Activated naive CD4-positive, alpha-beta T cell treated with anti-CD3 and anti-CD28 coated beads for 36 hours (primary cell): ENCODE measurements around the gene SHQ1. TPM values are rescaled to one million over a fixed set of nuclear protein-coding genes. Genes with fewer than 3 reads are reported as not detected.

Experiments used
- CTCF ChIA-PET: fragments of 350-600 bp; sonication (Branson Sonifier 250); formaldehyde crosslinking; loops from one replicate; lab custom pipeline; 2021; ENCODE audit warnings: antibody characterized with exemption; lab: Charles Lee
- DNase-seq: peaks from one replicate; pipeline ENCODE4 v3.0.0-alpha.2; 2020
- H3K27ac Mint-ChIP-seq: one replicate; pipeline ENCODE4 v1.8.0; 2021; ENCODE audit warnings: mild to moderate bottlenecking, mixed read lengths
- H3K27me3 Mint-ChIP-seq: one replicate; pipeline ENCODE4 v1.8.0; 2021; ENCODE audit warnings: low read depth, mixed read lengths
- H3K36me3 Mint-ChIP-seq: one replicate; pipeline ENCODE4 v1.8.0; 2021; ENCODE audit warnings: low read depth, mixed read lengths
- H3K4me1 Mint-ChIP-seq: one replicate; pipeline ENCODE4 v1.8.0; 2021; ENCODE audit warnings: low read depth, mixed read lengths
- H3K4me3 Mint-ChIP-seq: one replicate; pipeline ENCODE4 v1.8.0; 2021; ENCODE audit warnings: mild to moderate bottlenecking, moderate library complexity, mixed read lengths
- H3K9me3 Mint-ChIP-seq: one replicate; pipeline ENCODE4 v1.8.0; 2021; ENCODE audit warnings: mixed read lengths
- intact Hi-C: fragments of 100-400 bp; cut with micrococcal nuclease; formaldehyde crosslinking; loops from one replicate; pipeline ENCODE4 v1.15.1; 2023
- total RNA-seq, 2 experiments: library from RNA; stranded (reverse); gene quantifications; one replicate each; pipeline ENCODE4 v1.2.3, GENCODE V29; 2021

The SHQ1 gene
- total RNA-seq, 2 experiments from 2014 or later, result 19.9 to 20.5 TPM

- Mint-ChIP-seq H3K4me1 (peaks cover 61% of the 10 kb centered on the region), H3K4me3 (no peak overlapping the region), H3K27me3 (no peaks in the 10 kb centered on the region), H3K27ac (no peak overlapping the region), H3K9me3 (no peaks in the 10 kb centered on the region), H3K36me3 (peaks cover 30% of the 10 kb centered on the region)
- DNase-seq, result no peak
- CTCF ChIA-PET, result no interaction called here
- intact Hi-C loops, result no loop called here
Measured at GRCh38 chr3:72761410-72761809, 86.8 kb downstream of the SHQ1 start.

DNA sequence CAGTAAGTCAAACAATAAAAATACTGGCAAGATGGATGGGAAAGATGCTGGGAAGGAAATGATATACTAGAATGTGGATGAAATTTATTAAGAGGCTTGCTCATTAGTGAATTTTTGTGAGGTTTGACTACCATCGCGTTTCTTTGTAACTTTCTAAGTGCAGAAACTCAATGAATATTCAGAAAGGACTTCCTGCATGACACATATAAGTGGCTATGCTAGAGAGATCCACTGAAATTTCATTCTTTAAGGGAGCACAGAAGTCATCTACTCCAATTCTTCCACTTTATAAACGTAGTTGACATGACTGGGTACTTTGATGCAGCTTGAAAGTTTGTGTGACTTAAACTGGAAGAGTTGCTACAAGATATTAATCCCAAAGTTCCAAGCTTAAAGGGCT, 88.0 kb downstream of the SHQ1 start:
- intact Hi-C loops, result no loop called here
- CTCF ChIA-PET, result interaction anchor here (1.0 kb wide), 1 partner anchor 94 kb away, joined by 3 read pairs; no protein-coding TSS in a partner anchor
- no peaks in the 10 kb centered on the region for H3K9me3 Mint-ChIP-seq

GRCh38 chr3:72756900-72757299, 91.3 kb downstream of the SHQ1 start:
- Mint-ChIP-seq H3K4me3 (peak overlapping the region; percentile 17), H3K9me3 (no peaks in the 10 kb centered on the region), H3K36me3 (peaks cover 26% of the 10 kb centered on the region), H3K4me1 (peaks cover 74% of the 10 kb centered on the region), H3K27me3 (no peaks in the 10 kb centered on the region), H3K27ac (peak overlapping the region; percentile 83)
- intact Hi-C loops, result loop anchor here (1.0 to 5.0 kb wide), 9 partner anchors 18 to 779 kb away; partner anchors contain the start of gene SHQ1
- DNase-seq, result peak; percentile 73
- CTCF ChIA-PET, result no interaction called here

More for the DNA sequence above, 88.0 kb downstream of the SHQ1 start:
- H3K36me3 Mint-ChIP-seq, result peaks cover 25% of the 10 kb centered on the region
- no peak overlapping the region for H3K27ac Mint-ChIP-seq
- peaks cover 72% of the 10 kb centered on the region for H3K4me1 Mint-ChIP-seq
- no peak overlapping the region for H3K4me3 Mint-ChIP-seq
- DNase-seq, result no peak
- H3K27me3 Mint-ChIP-seq, result no peaks in the 10 kb centered on the region

DNA sequence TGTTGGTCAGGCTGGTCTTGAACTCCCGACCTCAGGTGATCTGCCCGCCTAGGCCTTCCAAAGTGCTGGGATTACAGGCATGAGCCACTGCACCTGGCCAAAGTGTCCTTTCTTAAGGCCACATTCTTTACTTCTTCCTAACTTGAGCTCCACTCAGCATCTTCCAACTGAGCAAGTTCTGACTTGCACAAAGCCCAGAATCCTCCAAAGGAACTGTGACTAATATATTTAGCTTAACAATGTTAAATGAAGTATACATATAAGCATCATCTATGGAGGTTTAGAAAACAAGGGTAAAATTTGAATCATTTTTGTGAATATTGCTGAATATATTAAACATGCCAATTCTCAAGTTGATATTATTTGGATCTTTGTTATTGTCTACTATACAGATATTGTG, 93.7 kb downstream of the SHQ1 start:
- Mint-ChIP-seq H3K27ac (no peak overlapping the region), H3K27me3 (no peaks in the 10 kb centered on the region), H3K4me3 (no peak overlapping the region), H3K9me3 (no peaks in the 10 kb centered on the region), H3K4me1 (peaks cover 68% of the 10 kb centered on the region), H3K36me3 (peaks cover 31% of the 10 kb centered on the region)
- intact Hi-C loops, result no loop called here
- DNase-seq, result no peak
- CTCF ChIA-PET, result interaction anchor here (1.3 to 1.7 kb wide), 4 partner anchors 28 to 879 kb away, joined by 3 to 5 read pairs (median 3); no protein-coding TSS in a partner anchor

- CTCF ChIA-PET, result interaction anchor here (0.6 to 1.6 kb wide), 3 partner anchors 69 to 458 kb away, joined by 3 to 5 read pairs (median 4); no protein-coding TSS in a partner anchor
- intact Hi-C loops, result no loop called here
- no peaks in the 10 kb centered on the region for H3K9me3 Mint-ChIP-seq
- peaks cover 26% of the 10 kb centered on the region for H3K36me3 Mint-ChIP-seq
- H3K27me3 Mint-ChIP-seq, result no peaks in the 10 kb centered on the region
- no peak for DNase-seq
- H3K4me3 Mint-ChIP-seq, result no peak overlapping the region
- no peak overlapping the region for H3K27ac Mint-ChIP-seq
- H3K4me1 Mint-ChIP-seq, result peaks cover 74% of the 10 kb centered on the region
Measured at GRCh38 chr3:72753495-72753894, 94.8 kb downstream of the SHQ1 start.

- Mint-ChIP-seq H3K4me3 (no peak overlapping the region), H3K36me3 (peaks cover 20% of the 10 kb centered on the region), H3K4me1 (peaks cover 59% of the 10 kb centered on the region), H3K9me3 (no peaks in the 10 kb centered on the region), H3K27ac (no peak overlapping the region), H3K27me3 (no peaks in the 10 kb centered on the region)
- CTCF ChIA-PET, result interaction anchor here (0.6 kb wide), 1 partner anchor 11 kb away, joined by 3 read pairs; no protein-coding TSS in a partner anchor
- intact Hi-C loops, result no loop called here
- DNase-seq, result peak; percentile 21
Measured at GRCh38 chr3:72750405-72750965, 97.8 kb downstream of the SHQ1 start.

DNA sequence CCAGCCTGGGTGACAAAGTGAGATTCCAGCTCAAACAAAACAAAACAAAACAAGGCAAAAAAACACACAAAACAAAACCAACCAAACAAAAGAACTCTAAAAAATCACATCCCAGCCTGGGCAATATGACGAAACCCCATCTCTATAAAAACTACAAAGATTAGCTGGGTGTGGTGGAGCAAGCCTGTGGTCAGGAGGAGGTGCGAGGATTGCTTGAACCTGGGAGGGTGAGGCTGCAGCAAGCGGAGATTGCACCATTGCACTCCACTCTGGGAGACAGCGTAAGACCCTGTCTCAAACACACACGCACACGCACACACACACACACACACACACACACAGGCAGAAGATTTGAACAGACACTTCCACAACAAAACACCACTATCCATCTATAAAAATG, 99.6 kb downstream of the SHQ1 start:
- peak; percentile 30 for DNase-seq
- Mint-ChIP-seq H3K9me3 (no peaks in the 10 kb centered on the region), H3K27ac (no peak overlapping the region), H3K27me3 (no peaks in the 10 kb centered on the region), H3K4me1 (peaks cover 47% of the 10 kb centered on the region), H3K36me3 (peaks cover 14% of the 10 kb centered on the region), H3K4me3 (no peak overlapping the region)
- CTCF ChIA-PET, result no interaction called here
- intact Hi-C loops, result loop anchor here (1.0 to 10.0 kb wide), 2 partner anchors 9 to 1024 kb away; partner anchors contain the start of gene EIF4E3

GRCh38 chr3:72746430-72747411, 101.5 kb downstream of the SHQ1 start:
- CTCF ChIA-PET, result interaction anchor here (0.6 to 0.7 kb wide), 2 partner anchors 80 to 93 kb away, joined by 5 to 6 read pairs; no protein-coding TSS in a partner anchor
- DNase-seq, result no peak
- Mint-ChIP-seq H3K27ac (no peak overlapping the region), H3K36me3 (peaks cover 6% of the 10 kb centered on the region), H3K4me1 (peaks cover 36% of the 10 kb centered on the region), H3K9me3 (no peaks in the 10 kb centered on the region), H3K4me3 (no peak overlapping the region), H3K27me3 (no peaks in the 10 kb centered on the region)
- intact Hi-C loops, result loop anchor here (10.0 kb wide), 1 partner anchor 1022 kb away; the partner anchor contains the start of gene EIF4E3

- Mint-ChIP-seq H3K4me3 (no peak overlapping the region), H3K4me1 (peaks cover 36% of the 10 kb centered on the region), H3K27ac (no peak overlapping the region), H3K36me3 (peaks cover 6% of the 10 kb centered on the region), H3K27me3 (no peaks in the 10 kb centered on the region), H3K9me3 (no peaks in the 10 kb centered on the region)
- intact Hi-C loops, result loop anchor here (10.0 kb wide), 1 partner anchor 1021 kb away; the partner anchor contains the start of gene EIF4E3
- no peak for DNase-seq
- CTCF ChIA-PET, result no interaction called here
Measured at GRCh38 chr3:72745146-72745999, 102.9 kb downstream of the SHQ1 start.

GRCh38 chr3:72744330-72744729, 103.9 kb downstream of the SHQ1 start:
- DNase-seq, result no peak
- Mint-ChIP-seq H3K4me3 (no peak overlapping the region), H3K9me3 (no peaks in the 10 kb centered on the region), H3K27me3 (no peaks in the 10 kb centered on the region), H3K27ac (no peak overlapping the region), H3K36me3 (peaks cover 1% of the 10 kb centered on the region), H3K4me1 (peaks cover 34% of the 10 kb centered on the region)
- intact Hi-C loops, result loop anchor here (10.0 kb wide), 1 partner anchor 1020 kb away; the partner anchor contains the start of gene EIF4E3
- CTCF ChIA-PET, result interaction anchor here (1.6 kb wide), 1 partner anchor 78 kb away, joined by 7 read pairs; no protein-coding TSS in a partner anchor
